SU-DHL-6 (cell line): ENCODE results near the gene RDH8.

ENCODE experiments used
- H2AFZ ChIP-seq: fragments of 200-600 bp; sonication (generic); 2 replicates; pipeline ENCODE4 v1.6.1; 2014; ENCODE audit warnings: low read depth, mild to moderate bottlenecking, moderate library complexity, mixed read lengths, antibody characterized with exemption, low read length; ENCODE audit not compliant: severe bottlenecking
- H3F3A ChIP-seq: fragments of 200-600 bp; shearing (Covaris generic); 2 replicates; pipeline ENCODE4 v1.6.0; 2016; ENCODE audit warnings: antibody characterized with exemption, mild to moderate bottlenecking; ENCODE audit not compliant: insufficient read depth
- H3K27ac ChIP-seq: fragments of 200-600 bp; sonication (generic); 2 replicates; pipeline ENCODE4 v1.5.1; 2016; ENCODE audit warnings: low read depth, mild to moderate bottlenecking, low read length, moderate library complexity, mixed read lengths
- H3K27me3 ChIP-seq: fragments of 200-600 bp; sonication (generic), shearing (Covaris generic); 2 replicates; pipeline ENCODE4 v1.6.0; 2014; ENCODE audit warnings: mild to moderate bottlenecking, low read length
- H3K36me3 ChIP-seq: fragments of 200-600 bp; sonication (generic); 2 replicates; pipeline ENCODE4 v1.6.1; 2014; ENCODE audit warnings: mild to moderate bottlenecking, low read length, mixed read lengths
- H3K4me2 ChIP-seq: fragments of 300-600, 200-600 bp; shearing (Covaris generic), sonication (generic); 2 replicates; pipeline ENCODE4 v1.6.0; 2014; ENCODE audit warnings: low read length, low read depth, mild to moderate bottlenecking; ENCODE audit not compliant: poor library complexity, severe bottlenecking
- H3K4me3 ChIP-seq: fragments of 200-600 bp; sonication (generic); 2 replicates; pipeline ENCODE4 v1.5.1; 2014; ENCODE audit warnings: antibody characterized with exemption, low read length, mild to moderate bottlenecking, mixed read lengths; ENCODE audit not compliant: insufficient read depth, poor library complexity, severe bottlenecking
- H3K79me2 ChIP-seq: fragments of 200-600 bp; sonication (generic); 2 replicates; pipeline ENCODE4 v1.6.1; 2014; ENCODE audit warnings: mild to moderate bottlenecking, low read length, moderate library complexity; ENCODE audit not compliant: insufficient read depth
- H3K9ac ChIP-seq: fragments of 200-600 bp; sonication (generic); 2 replicates; pipeline ENCODE4 v1.7.0; 2014; ENCODE audit warnings: mild to moderate bottlenecking, low read length
- H3K9me2 ChIP-seq: fragments of 200-600 bp; sonication (generic); replicated peaks from 2 replicates; pipeline ENCODE4 v1.6.1; 2014; ENCODE audit warnings: low read length; ENCODE audit not compliant: insufficient read depth
- H3K9me3 ChIP-seq: fragments of 200-600 bp; sonication (generic); 2 replicates; pipeline ENCODE4 v1.6.1; 2014; ENCODE audit warnings: low read length, mixed read lengths; ENCODE audit not compliant: insufficient read depth
- H4K20me1 ChIP-seq: fragments of 200-600 bp; sonication (generic); 2 replicates; pipeline ENCODE4 v1.6.1; 2014; ENCODE audit warnings: low read depth, mild to moderate bottlenecking, antibody characterized with exemption, low read length, moderate library complexity, mixed read lengths
- EZH2phosphoT487 ChIP-seq: fragments of 200-600 bp; sonication (generic), shearing (Covaris generic); conservative IDR thresholded peaks from 2 replicates; pipeline ENCODE4 v1.6.1; 2018; ENCODE audit warnings: mild to moderate bottlenecking, antibody characterized with exemption, low read length, moderate library complexity, mixed read lengths
- TF ChIP-seq, protein P1 (sequence below): fragments of 200-600 bp; sonication (generic); IDR thresholded peaks from one replicate; pipeline ENCODE4 v1.5.1; 2017; ENCODE audit warnings: antibody characterized with exemption, mild to moderate bottlenecking, low read length, moderate library complexity; ENCODE audit not compliant: insufficient read depth, poor library complexity, severe bottlenecking

The RDH8 gene

DNA sequence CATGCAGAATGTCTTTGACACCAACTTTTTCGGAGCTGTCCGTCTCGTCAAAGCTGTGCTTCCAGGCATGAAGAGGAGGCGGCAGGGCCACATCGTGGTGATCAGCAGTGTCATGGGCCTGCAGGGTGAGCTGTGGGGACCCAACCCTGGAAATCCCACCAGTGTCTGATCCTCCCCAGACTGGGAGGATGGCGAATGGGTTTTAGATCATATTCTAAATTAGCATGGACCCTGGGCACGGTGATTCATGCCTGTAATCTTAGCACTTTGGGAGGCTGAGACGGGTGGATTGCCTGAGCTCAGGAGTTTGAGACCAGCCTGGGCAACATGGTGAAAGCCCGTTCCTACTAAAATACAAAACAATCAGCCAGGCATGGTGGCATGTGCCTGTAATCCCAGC, 5.5 kb downstream of the RDH8 start:
- Histone ChIP-seq H3K79me2 (no peaks in the 10 kb centered on the region), H3K9me3 (no peaks in the 10 kb centered on the region), H3K4me2 (no peak overlapping the region), H3K9me2 (no peaks in the 10 kb centered on the region), H3K27ac (no peak overlapping the region), H3K27me3 (no peaks in the 10 kb centered on the region), H3F3A (no peaks in the 10 kb centered on the region), H4K20me1 (no peaks in the 10 kb centered on the region), H3K36me3 (no peaks in the 10 kb centered on the region), H2AFZ (no peak overlapping the region), H3K9ac (no peak overlapping the region), H3K4me3 (no peak overlapping the region)
- TF ChIP-seq, protein P1, sequence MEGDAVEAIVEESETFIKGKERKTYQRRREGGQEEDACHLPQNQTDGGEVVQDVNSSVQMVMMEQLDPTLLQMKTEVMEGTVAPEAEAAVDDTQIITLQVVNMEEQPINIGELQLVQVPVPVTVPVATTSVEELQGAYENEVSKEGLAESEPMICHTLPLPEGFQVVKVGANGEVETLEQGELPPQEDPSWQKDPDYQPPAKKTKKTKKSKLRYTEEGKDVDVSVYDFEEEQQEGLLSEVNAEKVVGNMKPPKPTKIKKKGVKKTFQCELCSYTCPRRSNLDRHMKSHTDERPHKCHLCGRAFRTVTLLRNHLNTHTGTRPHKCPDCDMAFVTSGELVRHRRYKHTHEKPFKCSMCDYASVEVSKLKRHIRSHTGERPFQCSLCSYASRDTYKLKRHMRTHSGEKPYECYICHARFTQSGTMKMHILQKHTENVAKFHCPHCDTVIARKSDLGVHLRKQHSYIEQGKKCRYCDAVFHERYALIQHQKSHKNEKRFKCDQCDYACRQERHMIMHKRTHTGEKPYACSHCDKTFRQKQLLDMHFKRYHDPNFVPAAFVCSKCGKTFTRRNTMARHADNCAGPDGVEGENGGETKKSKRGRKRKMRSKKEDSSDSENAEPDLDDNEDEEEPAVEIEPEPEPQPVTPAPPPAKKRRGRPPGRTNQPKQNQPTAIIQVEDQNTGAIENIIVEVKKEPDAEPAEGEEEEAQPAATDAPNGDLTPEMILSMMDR, result no peak
- no peak for TF ChIP-seq EZH2phosphoT487

DNA sequence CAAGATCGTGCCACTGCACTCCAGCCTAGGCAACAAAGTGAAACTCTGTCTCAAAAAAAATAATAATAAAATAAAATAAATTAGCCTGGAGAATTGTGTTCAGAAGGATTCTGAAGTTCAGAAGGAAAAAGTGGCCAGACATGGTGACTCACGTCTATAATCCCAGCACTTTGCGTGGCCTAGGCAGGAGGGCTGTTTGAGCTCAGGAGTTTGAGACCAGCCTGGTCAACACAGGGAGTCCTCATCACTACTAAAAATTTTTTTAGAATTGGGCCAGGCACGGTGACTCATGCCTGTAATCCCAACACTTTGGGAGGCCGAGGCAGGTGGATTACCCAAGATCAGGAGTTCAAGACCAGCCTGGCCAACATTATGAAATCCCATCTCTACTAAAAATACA, 6.0 kb downstream of the RDH8 start:
- Histone ChIP-seq H2AFZ (no peak overlapping the region), H3K4me2 (no peak overlapping the region), H3K4me3 (no peak overlapping the region), H3K9me2 (no peaks in the 10 kb centered on the region), H4K20me1 (no peaks in the 10 kb centered on the region), H3K9me3 (no peaks in the 10 kb centered on the region), H3K36me3 (no peaks in the 10 kb centered on the region), H3K27me3 (no peaks in the 10 kb centered on the region), H3F3A (no peaks in the 10 kb centered on the region), H3K79me2 (no peaks in the 10 kb centered on the region), H3K27ac (no peak overlapping the region), H3K9ac (no peak overlapping the region)
- TF ChIP-seq, protein P1, result no peak
- no peak for TF ChIP-seq EZH2phosphoT487

DNA sequence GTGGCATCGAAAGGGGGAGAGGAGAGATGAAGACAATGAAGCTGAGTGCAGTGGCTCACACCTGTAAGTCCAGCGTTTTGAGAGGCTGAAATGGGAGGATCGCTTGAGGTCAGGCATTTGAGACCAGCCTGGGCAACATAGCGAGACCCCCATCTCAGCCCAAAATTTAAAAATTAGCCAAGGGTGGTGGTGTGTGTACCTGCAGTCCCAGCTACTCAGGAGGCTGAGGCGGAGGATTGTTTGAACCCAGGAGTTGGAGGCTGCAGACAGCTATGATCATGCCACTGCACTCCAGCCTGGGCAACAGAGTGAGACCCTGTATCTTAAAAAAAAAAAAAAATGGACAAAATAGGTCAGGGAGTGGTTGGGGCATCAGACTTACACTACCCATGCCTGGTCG, 7.6 kb downstream of the RDH8 start:
- H3K9me2 ChIP-seq, result no peaks in the 10 kb centered on the region
- no peak overlapping the region for H3K27ac ChIP-seq
- no peaks in the 10 kb centered on the region for H3K79me2 ChIP-seq
- no peak overlapping the region for H3K4me2 ChIP-seq
- no peaks in the 10 kb centered on the region for H3K36me3 ChIP-seq
- no peaks in the 10 kb centered on the region for H3K9me3 ChIP-seq
- no peak overlapping the region for H3K9ac ChIP-seq
- no peaks in the 10 kb centered on the region for H3K27me3 ChIP-seq
- H4K20me1 ChIP-seq, result no peaks in the 10 kb centered on the region
- H2AFZ ChIP-seq, result no peak overlapping the region
- no peak overlapping the region for H3K4me3 ChIP-seq
- TF ChIP-seq, protein P1, result no peak
- no peak for TF ChIP-seq EZH2phosphoT487
- H3F3A ChIP-seq, result no peaks in the 10 kb centered on the region

DNA sequence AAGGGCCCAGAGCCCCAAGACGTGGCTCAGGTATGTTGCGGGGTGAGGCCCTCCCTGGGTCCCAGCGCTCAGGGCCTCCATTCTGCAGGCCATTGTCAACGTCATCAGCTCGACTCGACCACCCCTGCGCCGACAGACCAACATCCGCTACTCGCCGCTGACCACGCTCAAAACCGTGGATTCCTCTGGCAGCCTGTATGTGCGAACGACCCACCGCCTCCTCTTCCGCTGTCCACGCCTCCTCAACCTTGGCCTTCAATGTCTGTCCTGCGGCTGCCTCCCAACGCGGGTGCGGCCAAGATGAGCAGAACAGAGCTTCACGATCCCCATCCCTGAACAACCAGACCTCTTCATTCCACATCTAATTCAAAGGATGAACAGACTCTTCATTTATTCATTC, 8.2 kb downstream of the RDH8 start:
- Histone ChIP-seq H3K27ac (no peak overlapping the region), H3K27me3 (no peaks in the 10 kb centered on the region), H3K9ac (no peak overlapping the region), H3K36me3 (no peaks in the 10 kb centered on the region), H3K79me2 (no peaks in the 10 kb centered on the region), H3K9me2 (no peaks in the 10 kb centered on the region), H3K4me3 (no peak overlapping the region), H2AFZ (no peak overlapping the region), H4K20me1 (no peaks in the 10 kb centered on the region), H3F3A (no peaks in the 10 kb centered on the region), H3K4me2 (no peak overlapping the region), H3K9me3 (no peaks in the 10 kb centered on the region)
- TF ChIP-seq, protein P1, result no peak
- TF ChIP-seq EZH2phosphoT487, result no peak
